CD4-positive, alpha-beta T cell treated with Interleukin-4 for 1 hour (primary cell): ENCODE measurements around the gene TBL3.
"Not testable (repeated sequence)": the region's sequence is repeated elsewhere in the genome, so short reads cannot be mapped to it uniquely, and the experiment has no call there.

ENCODE experiments used
- DNase-seq, 2 donors: peaks; one replicate each; pipeline ENCODE4 v3.0.0-alpha.2; 2020 to 2022

The TBL3 gene

GRCh38 chr16:1944612-1945199 is 27.1 kb upstream of the TBL3 start:
- no peak for DNase-seq

GRCh38 chr16:1945559-1946391 is 26.1 kb upstream of the TBL3 start:
- no peak for DNase-seq

- DNase-seq: no peak
Observed at GRCh38 chr16:1946495-1947368, 25.1 kb upstream of the TBL3 start.

- DNase-seq: no peak
Observed at GRCh38 chr16:1947369-1947670, 24.5 kb upstream of the TBL3 start.

- DNase-seq: no peak
Observed at GRCh38 chr16:1949507-1949906, 22.3 kb upstream of the TBL3 start.

- DNase-seq: no peak
Observed at GRCh38 chr16:1950047-1950446, 21.8 kb upstream of the TBL3 start.

GRCh38 chr16:1950559-1950958 is 21.3 kb upstream of the TBL3 start:
- DNase-seq: no peak

- DNase-seq: no peak
Observed at GRCh38 chr16:1953734-1954133, 18.1 kb upstream of the TBL3 start.

- not testable (repeated sequence) for DNase-seq
Observed at GRCh38 chr16:1957434-1958142, 14.3 kb upstream of the TBL3 start.

GRCh38 chr16:1958143-1958491 is 13.7 kb upstream of the TBL3 start:
- DNase-seq: not testable (repeated sequence)

- no peak for DNase-seq
Observed at GRCh38 chr16:1958715-1959268, 13.1 kb upstream of the TBL3 start.

GRCh38 chr16:1959269-1960039 is 12.4 kb upstream of the TBL3 start, which contains the start of gene NDUFB10:
Gene NDUFB10 (plus strand): TSS chr16:1959538. CDS start chr16:1959625, 87 bp downstream.
- DNase-seq: peak; percentile 89 to 91

- peak in 1 of 2 donors; percentile 47 for DNase-seq
Observed at GRCh38 chr16:1960665-1961630, 10.9 kb upstream of the TBL3 start.

GRCh38 chr16:1961651-1962067 is 10.2 kb upstream of the TBL3 start:
- DNase-seq: peak in 1 of 2 donors; percentile 22

GRCh38 chr16:1962161-1963153 is 9.4 kb upstream of the TBL3 start:
- not testable (repeated sequence) for DNase-seq

- peak; percentile 36 to 57 for DNase-seq
Observed at GRCh38 chr16:1963806-1964505, 7.9 kb upstream of the TBL3 start.

GRCh38 chr16:1964506-1965395 is 7.1 kb upstream of the TBL3 start, which contains the start of gene RPS2:
Gene RPS2 (minus strand): TSS chr16:1964826. CDS start chr16:1964625, 201 bp downstream.
- peak; percentile 99 for DNase-seq
